Measurements from ENCODE around the gene ICAM2.
"Not testable (repeated sequence)": the region's sequence is repeated elsewhere in the genome, so short reads cannot be mapped to it uniquely, and the experiment has no call there.

Gene ICAM2

DNA sequence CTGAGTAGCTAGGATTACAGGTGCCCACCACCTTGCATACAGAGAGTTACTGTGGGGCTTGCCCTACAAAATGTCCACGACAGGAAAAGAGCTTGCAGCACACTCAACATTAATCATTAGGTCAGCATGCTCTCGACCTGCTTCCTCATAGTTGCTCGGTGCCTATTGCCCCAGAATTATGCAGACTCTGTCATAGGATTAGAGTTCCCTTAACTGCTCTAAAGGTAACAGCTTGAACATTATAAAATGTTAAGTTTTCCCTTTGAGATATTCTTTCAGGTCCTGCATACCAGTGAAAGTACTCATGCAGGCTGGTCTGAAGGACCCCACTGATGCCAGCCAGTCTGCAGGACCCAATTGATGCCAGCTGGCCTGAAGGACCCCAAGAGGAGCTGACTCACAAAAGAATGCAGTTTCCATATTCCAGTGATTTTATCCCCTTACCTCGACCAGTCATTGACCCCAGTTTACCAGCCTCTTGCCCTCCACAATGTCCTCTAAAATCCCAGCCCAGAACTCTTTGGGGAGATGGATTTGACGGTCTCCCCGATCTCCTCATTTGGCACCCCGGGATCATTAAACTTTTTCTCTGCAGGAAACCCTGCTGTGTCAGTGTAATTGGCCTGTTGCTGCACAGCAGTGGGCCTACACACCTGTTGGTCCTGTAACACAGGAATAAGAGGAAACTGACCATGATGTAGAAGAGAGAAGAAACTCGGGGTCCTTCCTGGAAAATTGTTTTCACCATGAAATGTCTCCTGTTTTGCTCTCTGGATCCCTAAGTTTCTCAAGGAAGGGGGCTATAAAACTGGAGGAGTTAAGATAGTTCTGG is 10.6 kb downstream of the ICAM2 start:
- no peak for DNase-seq (ENCODE audit: low read depth)

DNA sequence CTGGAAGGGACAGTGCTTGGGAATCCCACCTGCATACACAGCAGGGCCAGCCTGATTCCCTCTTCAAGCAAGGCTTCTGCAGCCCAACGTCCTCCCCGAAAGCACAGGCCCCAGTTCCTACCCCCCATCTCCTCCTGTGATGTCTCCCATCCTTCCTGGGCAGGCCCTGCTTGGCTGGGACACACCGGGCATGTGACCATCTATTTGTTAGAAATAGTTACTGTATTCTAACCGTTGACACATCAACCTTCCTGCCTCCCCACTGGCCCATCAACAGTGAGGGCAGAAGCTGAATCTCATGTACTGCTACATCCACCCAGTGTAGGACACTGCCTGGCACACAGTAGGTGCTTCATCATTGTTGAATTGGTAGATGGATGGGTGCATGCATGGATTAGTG is 11.6 kb downstream of the ICAM2 start:
- DNase-seq (ENCODE audit: low read depth), result no peak

DNA sequence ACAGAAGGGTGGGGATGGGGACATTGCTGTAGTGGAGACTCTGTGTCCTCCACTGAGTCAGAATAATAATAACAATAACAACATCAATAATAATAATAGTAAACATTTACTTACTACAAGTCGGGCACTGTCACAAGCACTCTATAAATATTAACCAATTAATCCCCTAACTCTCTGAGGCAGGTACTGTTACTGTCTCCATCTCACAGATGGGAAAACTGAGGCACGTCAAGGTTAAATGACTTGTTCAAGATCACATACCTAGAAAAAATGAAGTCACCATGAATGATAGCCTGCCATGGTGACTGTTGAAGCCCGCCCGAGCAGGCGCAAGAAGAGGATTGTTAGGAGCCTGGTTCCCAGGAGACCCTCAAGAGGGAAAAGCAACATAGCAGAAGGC is 12.1 kb downstream of the ICAM2 start:
- DNase-seq (ENCODE audit: low read depth), result no peak

DNA sequence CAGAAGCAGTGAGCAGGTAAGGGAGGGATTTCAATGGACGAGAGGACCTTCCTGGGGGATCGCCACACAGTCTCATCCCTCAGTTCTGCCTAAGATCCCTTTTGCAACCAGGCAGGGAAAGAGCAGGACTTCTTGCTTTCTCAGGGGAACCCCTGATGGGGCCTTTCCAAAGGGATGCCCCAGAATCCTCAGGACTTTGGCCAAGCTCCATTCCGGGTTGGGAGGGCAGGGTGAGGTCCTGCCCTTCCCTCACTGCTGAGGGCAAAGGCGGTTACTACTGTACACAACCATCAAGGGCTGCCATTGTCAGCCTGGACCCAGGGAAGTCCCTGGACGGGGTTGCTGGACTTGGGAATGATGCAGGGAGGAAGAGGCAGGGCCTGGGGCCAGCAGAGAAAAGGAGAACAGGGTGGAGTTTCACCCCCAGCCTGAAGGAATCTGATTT is 12.6 kb downstream of the ICAM2 start:
- no peak for DNase-seq (ENCODE audit: low read depth)

DNA sequence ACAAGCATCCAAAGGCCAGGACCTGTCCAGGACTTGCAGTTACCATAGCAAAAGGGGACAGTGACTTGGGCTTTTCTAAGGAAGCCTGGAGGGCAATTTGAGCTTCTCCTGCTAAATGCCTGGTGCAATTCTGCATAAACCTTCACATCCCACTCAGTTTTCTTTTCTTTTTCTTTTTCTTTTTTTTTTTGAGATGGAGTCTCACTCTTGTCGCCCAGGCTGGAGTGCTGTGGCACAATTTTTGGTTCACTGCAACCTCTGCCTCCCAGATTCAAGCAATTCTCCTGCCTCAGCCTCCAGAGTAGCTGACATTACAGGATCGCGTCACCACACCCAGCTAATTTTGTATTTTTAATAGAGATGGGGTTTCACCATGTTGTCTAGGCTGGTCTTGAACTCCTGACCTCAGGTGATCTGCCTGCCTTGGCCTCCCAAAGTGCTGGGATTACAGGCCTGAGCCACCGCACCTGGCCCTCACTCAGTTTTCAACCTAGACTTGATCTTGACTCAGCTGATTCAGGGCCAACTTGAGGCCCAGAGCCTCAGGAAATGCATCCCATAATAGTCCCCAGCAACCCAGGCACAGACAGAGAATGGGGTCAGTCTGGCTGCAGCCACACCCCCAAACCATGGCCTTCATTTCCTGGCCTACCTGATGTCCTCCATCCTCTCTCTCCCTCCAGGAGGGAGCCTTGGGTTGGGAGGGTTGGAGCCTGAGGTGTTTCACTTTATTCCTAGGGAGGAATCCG is 13.2 kb downstream of the ICAM2 start:
- not testable (repeated sequence) for DNase-seq (ENCODE audit: low read depth)

DNA sequence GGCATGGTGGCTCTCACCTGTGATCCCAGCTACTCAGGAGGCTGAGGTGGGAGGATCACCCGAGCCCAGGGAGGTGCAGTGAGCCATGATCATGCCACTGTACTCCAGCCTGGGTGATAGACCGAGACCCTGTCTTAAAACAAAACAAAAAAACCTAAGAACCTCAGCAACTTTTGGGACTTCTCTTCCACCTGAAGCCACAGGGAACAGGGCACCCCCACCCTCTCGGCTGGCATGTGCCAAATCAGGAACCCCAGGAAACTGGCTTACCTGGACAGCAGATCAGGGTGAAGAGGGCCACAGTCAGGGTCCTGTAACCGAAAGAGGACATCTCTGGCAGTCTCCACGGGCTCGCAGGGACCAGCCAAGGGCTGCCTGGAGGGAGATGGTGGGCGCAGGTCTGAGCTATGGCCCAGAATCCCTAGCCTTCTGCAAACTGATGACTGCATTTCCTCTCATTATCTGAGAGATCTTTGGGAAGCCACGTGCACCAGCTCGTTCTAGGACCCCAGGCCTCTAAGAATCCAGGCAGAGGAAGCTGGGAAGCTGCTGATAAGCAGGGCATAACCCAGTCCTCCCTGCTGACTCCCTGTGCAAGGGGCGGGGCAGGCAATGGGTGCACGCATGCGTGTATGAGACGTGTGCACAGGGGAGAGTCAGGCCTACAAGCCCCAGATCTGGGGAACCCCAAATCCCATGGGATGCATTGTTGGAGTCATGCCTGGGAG is 13.9 kb downstream of the ICAM2 start:
- no peak for DNase-seq (ENCODE audit: low read depth)

DNA sequence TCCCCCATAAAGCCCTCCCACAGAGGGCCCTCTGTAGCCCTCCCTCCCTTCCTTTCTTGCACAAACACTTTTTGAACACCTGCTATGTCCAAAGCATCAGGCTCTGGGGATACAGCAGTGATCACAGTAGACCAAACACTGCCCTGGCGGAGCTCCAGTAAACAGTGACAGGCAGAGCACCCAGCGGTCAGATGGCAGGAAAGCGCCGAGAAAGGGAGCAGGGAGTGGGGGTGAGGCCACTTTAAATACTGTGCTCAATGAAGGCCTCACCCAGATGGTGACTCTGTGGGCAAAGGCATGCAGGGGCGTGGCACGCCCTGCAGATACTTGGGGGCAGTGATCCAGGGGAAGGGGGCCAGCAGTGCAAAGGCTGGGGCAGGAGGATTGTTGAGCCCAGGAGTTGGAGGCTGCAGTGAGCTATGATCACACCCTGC is 14.7 kb downstream of the ICAM2 start:
- DNase-seq (ENCODE audit: low read depth), result no peak

DNA sequence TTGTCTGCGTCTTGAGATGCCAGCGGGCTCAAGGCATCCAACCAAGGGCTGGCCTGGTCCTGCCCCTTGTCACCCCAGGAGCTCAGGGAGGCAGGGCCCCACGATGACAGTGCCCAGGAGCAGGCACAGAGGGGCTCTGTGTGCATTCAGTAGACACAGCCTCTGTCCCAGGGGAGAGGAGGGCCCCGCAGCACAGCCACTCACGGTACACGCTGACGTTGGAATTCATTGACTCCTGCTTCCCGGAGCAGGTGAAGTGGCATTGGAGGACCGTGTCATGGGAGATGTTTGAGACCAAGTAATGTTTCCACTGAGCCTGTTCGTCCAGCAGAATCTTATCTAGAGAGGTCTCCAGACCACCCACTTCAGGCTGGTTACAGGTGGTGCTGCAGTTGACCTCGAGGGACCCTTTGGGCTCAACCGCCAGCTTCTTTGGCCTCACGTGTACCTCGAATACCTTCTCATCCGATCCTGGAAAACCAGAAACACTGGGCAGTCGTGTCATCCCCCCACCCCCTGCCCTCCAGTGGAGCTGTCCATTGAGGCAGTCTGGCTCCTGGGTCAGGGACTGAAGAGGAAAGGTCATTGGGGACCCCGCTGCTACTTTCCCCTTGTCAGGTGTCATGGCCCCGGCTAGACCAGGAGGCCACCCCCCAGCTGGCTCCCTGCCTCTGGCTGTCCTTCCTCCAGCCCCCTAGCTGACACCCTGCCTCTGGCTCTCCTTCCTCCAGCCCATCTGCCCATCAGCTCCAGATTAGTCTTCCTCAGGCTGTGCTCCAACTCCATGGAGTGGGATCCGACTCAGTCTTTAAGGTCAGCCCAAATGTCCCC is 15.3 kb downstream of the ICAM2 start:
- no peak for DNase-seq (ENCODE audit: low read depth)

DNA sequence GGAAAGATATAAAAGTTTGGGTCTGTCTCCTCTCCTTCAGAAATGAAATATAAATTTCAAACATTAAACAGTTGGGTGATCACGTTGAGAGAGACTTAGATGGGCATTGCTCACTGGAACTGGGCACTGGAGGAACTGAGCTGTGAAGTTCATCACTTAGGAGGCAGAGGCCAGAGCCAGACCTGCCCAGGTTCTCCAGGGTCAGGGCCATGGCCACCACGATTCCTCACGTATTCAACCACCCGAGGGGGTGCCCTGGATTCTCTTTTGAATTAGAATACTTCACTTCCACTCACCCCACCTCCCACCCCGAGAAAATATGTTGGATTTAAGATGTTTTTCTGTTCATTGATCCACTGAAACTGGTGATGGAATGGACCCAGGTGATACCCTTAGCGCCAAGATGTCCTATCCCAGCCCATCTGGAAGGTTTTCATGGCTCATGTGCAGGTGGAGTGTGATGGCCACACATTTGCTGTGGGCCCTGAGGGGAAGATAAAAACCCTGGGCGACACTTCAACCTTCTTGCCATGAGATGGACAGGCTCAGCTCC is 16.1 kb downstream of the ICAM2 start:
- no peak for DNase-seq (ENCODE audit: low read depth)

DNA sequence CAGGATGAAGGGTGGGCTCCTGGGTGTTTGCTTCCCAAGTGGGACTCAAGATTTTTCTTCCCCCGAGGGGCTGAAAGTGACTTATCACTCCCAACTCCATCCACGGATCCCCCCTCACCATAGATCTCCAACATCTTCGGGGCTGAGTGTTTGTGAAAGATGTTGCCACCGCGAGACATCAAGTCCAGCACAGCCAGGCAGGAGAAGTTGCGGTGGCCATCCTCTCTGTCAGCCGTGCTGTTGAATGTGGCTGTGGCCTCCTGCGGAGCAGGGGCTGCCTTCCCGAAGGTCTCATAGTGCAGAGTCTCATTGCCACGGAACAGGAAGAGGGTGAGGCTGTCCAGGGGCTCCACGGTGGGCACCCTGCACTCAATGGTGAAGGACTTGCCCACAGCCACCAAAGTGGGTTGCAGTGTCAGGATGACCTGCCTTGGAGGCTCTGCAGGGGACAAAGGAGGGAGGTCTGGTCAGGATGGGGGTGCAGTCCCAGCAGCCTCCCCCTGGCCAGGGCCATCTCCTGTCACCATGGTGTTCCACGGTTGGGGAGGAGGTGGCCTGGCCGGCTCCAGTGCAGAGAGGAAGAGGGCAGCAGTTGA is 16.8 kb downstream of the ICAM2 start:
- no peak for DNase-seq (ENCODE audit: low read depth)

DNA sequence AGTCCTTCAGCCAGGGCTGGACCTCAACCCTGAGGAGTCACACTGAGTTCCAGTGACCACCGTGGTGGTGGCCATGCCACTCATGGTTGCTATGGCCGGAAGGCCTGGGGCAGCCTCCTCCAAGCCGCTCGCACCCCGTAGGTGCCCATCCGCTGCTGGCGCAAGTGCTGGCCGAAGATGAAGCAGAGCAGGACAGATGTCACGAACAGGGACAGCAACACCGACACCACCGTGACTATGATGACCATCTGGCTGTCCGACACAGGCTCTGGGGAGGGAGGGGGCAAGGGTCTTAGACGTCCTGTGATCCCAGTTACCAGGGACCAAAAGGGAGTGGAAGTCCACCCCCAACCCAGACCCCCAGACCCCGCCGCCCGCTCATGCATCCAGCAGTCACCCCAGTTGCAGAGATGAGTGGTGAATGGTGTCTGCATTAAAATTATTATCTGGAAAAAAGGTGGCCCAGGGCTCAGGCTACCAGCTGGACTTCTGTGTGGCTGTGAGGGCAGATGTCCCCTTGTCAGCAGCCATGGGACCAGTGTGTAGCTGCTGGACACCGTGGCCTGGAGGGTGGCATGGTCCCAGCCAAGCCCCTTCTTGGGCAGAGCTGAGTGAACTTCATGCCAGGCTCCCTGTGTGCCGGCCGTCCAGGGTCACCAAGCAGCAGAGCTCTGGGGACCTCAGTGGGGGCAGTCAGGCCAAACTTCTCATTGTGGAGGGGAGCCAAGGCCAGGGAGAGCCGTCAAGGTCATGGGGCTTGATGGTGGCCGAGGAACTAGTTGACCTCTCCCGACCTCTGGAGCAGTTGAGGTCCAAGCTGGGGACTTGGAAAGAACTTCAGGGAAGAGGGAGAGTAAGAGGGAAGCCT is 17.5 kb downstream of the ICAM2 start:
- DNase-seq (ENCODE audit: low read depth), result no peak

DNA sequence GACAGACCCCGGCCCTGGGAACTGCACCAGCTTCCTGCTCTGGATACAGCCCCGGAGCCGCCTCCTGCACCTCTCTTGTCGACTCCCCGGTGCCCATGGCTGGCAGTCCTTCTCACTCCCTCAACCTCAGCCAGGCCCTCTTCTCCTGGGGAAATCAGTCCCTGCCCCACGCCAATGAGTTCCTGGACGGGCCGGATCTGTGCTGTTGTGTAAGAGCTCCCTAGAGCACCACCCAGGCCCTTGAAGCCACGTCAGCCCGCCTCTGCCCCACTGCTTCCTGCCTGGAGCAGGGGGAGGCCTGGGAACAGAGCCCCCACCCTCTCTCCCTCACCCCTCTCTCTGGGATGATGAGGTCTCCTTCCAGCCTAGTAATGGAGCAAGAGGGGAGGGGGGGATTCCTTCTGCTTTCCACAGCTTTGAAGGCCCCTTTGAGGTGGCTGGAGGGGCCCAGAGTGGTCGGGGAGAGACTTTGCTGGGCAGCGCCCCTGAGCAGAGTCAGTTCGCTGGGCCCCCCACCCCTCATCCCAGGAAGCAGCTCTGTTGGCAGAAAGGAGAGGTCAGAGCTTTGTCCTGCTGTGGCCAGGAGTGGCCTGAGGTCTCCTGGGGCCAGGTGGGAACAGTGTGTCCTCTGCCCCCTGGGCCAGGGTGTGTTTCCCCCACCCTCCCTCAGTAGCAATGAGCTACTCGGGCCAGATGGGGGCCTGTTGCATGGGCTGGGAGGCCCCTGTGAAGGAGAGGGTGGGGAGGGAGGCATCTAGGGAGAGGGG is 18.5 kb downstream of the ICAM2 start:
- DNase-seq (ENCODE audit: low read depth), result no peak

DNA sequence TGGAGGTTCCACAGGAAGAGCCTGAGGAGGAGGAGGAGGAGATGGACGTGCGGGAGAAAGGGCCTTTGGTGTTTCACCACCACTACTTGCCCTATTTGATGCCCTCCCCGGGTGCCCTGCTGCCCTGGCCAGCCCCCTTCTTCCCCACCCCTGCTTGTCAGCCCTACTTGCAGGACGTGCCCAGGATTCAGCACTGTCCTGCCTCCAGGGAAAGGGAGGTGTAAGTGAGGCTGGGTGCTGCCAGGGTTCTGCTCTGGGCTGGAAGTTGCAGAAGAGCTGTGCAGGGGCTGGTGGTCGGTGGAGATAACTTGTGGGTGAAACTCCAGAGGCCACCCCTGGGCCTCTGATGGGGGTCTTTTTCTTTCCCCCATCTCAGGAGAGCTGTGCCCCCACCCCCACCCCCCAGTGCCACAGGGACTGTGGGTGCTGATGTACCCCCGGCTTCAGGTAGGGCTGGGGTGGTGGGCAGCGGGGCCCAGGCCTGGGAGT is 19.3 kb downstream of the ICAM2 start:
- DNase-seq (ENCODE audit: low read depth), result no peak

DNA sequence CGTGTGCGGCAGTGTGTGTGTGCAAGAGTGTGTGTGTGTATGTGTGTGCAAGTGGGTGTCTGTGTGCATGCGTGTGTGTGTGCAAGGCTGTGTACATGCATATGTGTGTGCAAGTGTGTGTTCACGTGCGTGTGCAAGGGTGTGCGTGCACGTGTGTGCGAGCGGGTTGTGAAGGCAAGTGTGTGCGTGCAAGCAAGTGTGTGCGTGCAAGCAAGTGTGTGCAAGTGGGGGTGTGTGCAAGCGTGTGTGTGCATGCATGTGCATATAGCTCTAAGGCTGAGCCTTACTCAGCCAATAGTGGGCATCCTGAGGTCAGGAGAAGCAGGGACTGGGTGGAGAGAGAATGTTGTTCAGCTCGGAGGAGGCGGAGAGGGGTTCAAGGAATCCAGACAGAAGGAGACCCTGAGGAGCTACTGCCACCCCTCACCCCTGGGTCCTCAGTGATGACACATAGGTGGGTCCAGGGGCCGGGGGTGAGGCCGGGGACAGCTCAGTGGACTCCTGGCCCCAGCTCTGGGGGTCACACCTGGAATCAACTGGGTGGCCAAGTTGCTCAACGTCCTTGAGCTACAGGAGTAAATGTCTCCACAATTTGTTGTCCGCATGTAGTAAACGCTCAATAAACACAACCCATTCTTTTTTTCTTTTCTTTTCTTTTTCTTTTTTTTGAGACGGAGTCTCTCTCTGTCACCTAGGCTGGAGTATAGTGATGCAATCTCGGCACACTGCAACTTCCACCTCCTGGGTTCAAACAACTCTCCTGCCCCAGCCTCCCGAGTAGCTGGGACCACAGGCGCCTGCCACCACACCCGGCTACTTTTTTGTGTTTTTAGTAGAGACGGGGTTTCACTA is 20.5 kb downstream of the ICAM2 start:
- DNase-seq (ENCODE audit: low read depth), result no peak

DNA sequence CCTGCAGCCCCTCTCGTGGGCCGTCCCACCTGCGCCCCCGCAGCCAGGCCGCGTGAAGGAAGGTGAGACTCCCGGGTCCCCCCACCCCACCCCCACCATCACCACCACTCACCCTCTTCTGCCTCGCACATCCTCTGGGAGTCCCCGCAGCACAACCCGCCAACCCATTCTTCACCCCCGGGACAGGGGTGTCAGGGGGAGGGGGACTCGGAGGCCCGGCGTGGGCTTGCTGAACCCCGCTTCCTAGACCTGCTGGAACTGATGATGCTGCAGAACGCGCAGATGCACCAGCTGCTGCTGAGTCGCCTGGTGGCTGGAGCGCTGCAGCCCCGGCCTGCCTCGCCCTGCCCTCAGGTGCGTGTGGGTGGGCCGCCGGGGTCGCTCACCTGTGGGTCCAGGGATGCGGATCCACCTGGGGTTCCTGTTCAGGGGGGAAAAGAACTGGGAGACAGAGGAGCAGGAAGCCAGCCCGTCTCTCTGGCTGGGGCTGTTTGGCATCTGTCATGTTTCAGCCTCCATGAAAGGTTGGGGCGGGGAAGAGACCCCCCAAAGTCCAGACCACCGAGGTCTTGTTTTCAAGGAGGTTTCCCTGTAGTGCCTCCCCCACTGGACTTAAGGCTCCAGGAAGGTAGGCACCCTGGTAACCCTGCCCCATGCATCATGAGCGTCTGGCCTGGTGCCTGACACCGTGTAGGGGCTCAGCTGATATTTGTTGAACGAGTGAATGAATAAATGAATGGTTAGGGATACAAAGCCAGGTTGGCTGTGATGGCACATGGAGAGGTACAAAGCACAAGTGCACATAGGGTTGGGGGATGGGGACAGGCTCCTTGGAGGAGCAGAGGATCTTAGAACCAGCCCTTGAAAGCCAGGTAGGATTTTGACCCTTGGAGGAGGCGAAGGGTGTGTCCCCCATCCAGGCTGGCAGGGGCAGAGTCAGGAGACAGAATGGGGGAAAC is 21.4 kb downstream of the ICAM2 start:
- no peak for DNase-seq (ENCODE audit: low read depth)

DNA sequence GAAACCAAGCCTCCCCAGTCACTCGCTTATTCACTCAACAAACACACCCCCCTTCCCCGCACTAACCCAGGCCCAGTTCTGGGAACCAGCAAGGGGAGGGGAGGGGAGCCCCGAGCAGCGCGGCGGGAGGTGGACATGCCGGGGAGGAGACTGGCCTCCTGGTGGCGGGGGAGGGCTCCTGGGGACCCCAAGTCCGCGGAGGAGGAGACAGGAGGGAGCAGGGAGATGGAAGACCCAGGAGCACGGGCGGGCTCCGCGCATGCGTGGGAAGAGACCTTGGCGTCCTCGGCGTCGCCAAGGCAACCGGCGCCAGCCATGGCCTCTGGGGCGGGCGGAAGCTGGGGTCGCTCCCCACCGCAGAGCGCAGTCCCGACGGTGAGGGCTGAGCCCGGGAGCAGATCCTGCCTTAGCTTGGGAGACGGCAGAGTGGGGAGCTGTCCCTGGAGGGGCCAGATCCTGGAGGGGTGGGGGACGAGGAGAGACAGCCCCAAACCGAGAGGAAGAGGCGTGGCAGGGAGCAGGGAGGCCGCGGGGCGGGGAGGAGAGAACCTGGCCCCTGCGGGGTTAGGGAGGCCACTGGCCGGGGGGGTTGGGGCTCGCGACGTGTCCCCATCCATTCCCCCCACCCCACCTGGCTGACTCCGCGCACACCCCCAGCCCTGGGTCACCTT is 22.2 kb downstream of the ICAM2 start, which contains the start of gene PRR29:
PRR29 (plus strand) TSS at position 302 of the 671 bp plus-strand sequence; CDS start at position 316, 14 bp downstream.
- no peak for DNase-seq (ENCODE audit: low read depth)
